Transverse colon (tissue), 4 donors: ENCODE measurements around the gene SLC27A1. TPM values are rescaled to one million over a fixed set of nuclear protein-coding genes. Genes with fewer than 3 reads are reported as not detected.
A peak's percentile ranks its signal among the peaks of the same experiment; 100 is the strongest.

ENCODE experiments used
- DNase-seq: peaks from one replicate; pipeline ENCODE4 v3.0.0-alpha.2; 2019
- H3K27ac ChIP-seq, 4 donors: fragments of 200-600 bp; sonication (generic); 2 replicates each; pipeline ENCODE4 v1.5.1; 2016 to 2018; ENCODE audit warnings: inconsistent platforms in 4 of 4
- H3K27me3 ChIP-seq: fragments of 200-600 bp; sonication (generic); 2 replicates; pipeline ENCODE4 v1.5.1; 2017; ENCODE audit warnings: inconsistent platforms
- H3K36me3 ChIP-seq, 4 donors: fragments of 200-600 bp; sonication (generic); 2 replicates each; pipeline ENCODE4 v1.5.1; 2017 to 2019; ENCODE audit warnings: inconsistent platforms in 4 of 4
- H3K4me1 ChIP-seq, 4 donors: fragments of 200-600 bp; sonication (generic); 2 replicates each; pipeline ENCODE4 v1.5.1; 2017 to 2020; ENCODE audit warnings: inconsistent platforms in 4 of 4
- H3K4me3 ChIP-seq, 4 donors: fragments of 200-600 bp; sonication (generic); 1 replicate in 1 of 4; 2 replicates in 3 of 4; pipeline versions ENCODE4 v1.5.1 to v1.6.1; 2017 to 2019; ENCODE audit warnings: inconsistent platforms in 4 of 4
- H3K9me3 ChIP-seq, 2 donors: fragments of 200-600 bp; sonication (generic); 2 replicates each; pipeline ENCODE4 v1.5.1; 2017 to 2019; ENCODE audit warnings: inconsistent platforms in 2 of 2
- EP300 ChIP-seq: sonication (generic); formaldehyde crosslinking; IDR thresholded peaks from one replicate; pipeline ENCODE4 v1.6.1; 2017; ENCODE audit warnings: antibody characterized with exemption, low read depth
- POLR2A ChIP-seq: fragments of 450-650 bp; IDR thresholded peaks from one replicate; pipeline ENCODE4 v1.6.1; 2016; ENCODE audit warnings: antibody characterized with exemption, mild to moderate bottlenecking, moderate library complexity
- POLR2AphosphoS5 ChIP-seq, 3 donors: sonication (generic); formaldehyde crosslinking; IDR thresholded peaks; one replicate each; pipeline ENCODE4 v1.6.1; 2016; ENCODE audit warnings: antibody characterized with exemption in 3 of 3
- WGBS, 2 donors: methylation state at CpG; one replicate each; pipeline ENCODE4 v1.1.5; 2018; ENCODE audit warnings: low coverage in 1 of 2; 5-methylcytosine and 5-hydroxymethylcytosine counted together
- in situ Hi-C, 4 donors: fragments of 200-750 bp; cut with MboI; loops; one replicate each; pipeline versions ENCODE4 v1.15.0 to v1.15.1; 2017; ENCODE audit warnings: low sequenced_read_pairs in 3 of 4, low pct_ligation_motif_present in 1 of 4, low pct_unique_long_range_greater_than_20kb in 1 of 4
- intact Hi-C: fragments of 100-400 bp; cut with DNase I; formaldehyde crosslinking; loops from one replicate; pipeline ENCODE4 v1.15.1; 2023; ENCODE audit warnings: low total_unique reads
- total RNA-seq, 4 donors: library from RNA; depleted of rRNA; stranded (reverse); fragments of >200 nt; gene quantifications; one replicate each; pipeline ENCODE4 v1.1.0, GENCODE V29; 2016
- TF ChIP-seq, protein P1 (sequence below), 5 experiments: fragments of 200-600 bp in 3 of 5; fragments of 450-650 bp in 2 of 5; sonication (generic) in 3 of 5; IDR thresholded peaks; 1 replicate in 2 of 5; 2 replicates in 3 of 5; pipeline ENCODE4 v1.5.1; 2016 to 2017; ENCODE audit warnings: antibody characterized with exemption in 5 of 5, inconsistent platforms in 3 of 5, mild to moderate bottlenecking in 2 of 5, moderate library complexity in 1 of 5

SLC27A1 gene
- total RNA-seq, 4 donors from 2014 or later, result 4.0 to 11.1 (median 7.0) TPM

DNA sequence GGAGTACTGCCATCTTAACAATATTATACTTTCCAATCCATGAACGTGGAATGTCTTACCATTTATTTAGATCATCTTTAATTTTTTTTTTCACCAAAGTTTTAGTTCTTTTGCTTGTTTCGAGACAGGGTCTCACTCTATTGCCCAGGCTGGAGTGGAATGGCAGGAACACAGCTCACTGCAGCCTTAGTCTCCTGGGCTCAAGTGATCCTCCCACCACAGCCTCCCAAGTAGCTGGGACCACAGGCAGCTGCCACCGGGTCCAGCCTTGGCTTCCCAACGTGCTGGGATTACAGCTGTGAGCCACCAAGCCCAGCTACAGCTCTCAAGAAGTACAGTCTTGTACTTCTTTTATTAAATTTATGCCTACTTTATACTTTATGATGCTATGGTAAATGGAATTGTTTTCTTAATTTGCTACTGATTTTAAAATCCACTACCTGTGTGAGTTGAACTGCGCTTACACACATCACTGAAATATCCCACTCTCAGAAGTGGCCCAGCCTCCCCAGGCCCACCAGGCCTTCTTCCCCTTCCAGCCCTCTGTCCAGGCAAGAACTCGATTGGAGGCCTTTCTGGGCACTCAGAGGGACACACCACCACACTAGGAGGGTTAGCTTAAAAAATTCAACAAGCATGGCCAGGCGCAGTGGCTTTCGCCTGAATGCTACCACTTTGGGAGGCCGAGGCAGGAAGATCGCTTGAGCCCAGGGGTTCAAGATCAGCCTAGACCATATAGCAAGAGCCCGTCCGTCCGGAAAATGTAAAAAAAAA lies 40.1 kb downstream of the SLC27A1 start:
- DNase-seq, result no peak
- no peaks in the 10 kb centered on the region for H3K9me3 ChIP-seq
- peak overlapping the region; percentile 74 to 95 (median 85) for H3K4me3 ChIP-seq
- TF ChIP-seq EP300, result no peak
- TF ChIP-seq POLR2AphosphoS5 (IDR thresholded peaks at IDR 0.05), result no peak
- no peak for TF ChIP-seq POLR2A
- TF ChIP-seq, protein P1, sequence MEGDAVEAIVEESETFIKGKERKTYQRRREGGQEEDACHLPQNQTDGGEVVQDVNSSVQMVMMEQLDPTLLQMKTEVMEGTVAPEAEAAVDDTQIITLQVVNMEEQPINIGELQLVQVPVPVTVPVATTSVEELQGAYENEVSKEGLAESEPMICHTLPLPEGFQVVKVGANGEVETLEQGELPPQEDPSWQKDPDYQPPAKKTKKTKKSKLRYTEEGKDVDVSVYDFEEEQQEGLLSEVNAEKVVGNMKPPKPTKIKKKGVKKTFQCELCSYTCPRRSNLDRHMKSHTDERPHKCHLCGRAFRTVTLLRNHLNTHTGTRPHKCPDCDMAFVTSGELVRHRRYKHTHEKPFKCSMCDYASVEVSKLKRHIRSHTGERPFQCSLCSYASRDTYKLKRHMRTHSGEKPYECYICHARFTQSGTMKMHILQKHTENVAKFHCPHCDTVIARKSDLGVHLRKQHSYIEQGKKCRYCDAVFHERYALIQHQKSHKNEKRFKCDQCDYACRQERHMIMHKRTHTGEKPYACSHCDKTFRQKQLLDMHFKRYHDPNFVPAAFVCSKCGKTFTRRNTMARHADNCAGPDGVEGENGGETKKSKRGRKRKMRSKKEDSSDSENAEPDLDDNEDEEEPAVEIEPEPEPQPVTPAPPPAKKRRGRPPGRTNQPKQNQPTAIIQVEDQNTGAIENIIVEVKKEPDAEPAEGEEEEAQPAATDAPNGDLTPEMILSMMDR (IDR thresholded peaks at IDR 0.05), result no peak
- peaks cover 0 to 36% (median 20%) of the 10 kb centered on the region in 4 donors for H3K4me1 ChIP-seq
- H3K27ac ChIP-seq, result peak overlapping the region; percentile 96 to 99 (median 98)
- 37 to 100% methylated on average over 1 to 13 of the region's 13 CpGs for WGBS, 2 donors
- in situ Hi-C loops (no loop called here), intact Hi-C loops (loop anchor here (5.0 kb wide), 1 partner anchor 58 kb away; no protein-coding TSS in a partner anchor)
- no peaks in the 10 kb centered on the region for H3K27me3 ChIP-seq
- H3K36me3 ChIP-seq, result no peaks in the 10 kb centered on the region

DNA sequence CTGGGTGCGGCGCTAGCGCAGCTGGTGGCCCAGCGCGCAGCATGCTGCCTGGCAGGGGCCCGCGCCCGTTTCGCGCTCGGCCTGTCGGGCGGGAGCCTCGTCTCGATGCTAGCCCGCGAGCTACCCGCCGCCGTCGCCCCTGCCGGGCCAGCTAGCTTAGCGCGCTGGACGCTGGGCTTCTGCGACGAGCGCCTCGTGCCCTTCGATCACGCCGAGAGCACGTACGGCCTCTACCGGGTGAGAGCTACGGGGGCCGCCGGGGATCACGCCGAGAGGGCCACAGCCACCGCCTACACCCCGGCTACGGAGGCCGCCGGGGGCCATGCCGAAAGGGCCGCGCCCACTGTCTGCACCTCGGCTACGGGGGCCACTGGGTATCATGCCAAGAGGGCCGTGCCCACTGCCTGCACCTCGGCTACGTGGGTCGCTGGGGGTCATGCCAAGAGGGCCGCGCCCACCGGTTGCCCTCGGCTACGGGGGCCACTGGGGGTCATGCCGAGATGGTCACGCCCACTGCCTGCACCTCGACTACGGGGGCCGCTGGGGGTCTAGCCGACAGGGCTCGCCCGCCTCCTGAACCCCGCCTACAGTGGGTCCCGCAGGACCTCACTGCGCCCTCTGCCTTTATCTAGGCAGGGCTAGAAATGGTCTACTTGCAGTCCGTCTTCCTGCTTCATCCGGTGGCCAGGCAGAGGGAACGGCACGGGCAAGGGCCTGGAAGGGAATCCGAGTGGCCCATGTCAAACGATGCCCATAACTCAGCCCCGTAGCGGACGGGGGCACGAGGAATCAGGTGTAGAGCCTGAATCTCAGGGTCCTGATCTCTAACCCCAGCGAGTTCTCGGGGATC lies 41.6 kb downstream of the SLC27A1 start:
- H3K27ac ChIP-seq, result peak overlapping the region; percentile 96 to 99 (median 98)
- intact Hi-C loops (loop anchor here (5.0 kb wide), 1 partner anchor 60 kb away; no protein-coding TSS in a partner anchor), in situ Hi-C loops (no loop called here)
- peaks cover 0 to 9% (median under 1%) of the 10 kb centered on the region in 4 donors for H3K36me3 ChIP-seq
- peak overlapping the region; percentile 74 to 95 (median 85) for H3K4me3 ChIP-seq
- peak; percentile 90 for DNase-seq
- peak; percentile 36 to 78 (median 77) for TF ChIP-seq POLR2AphosphoS5 (IDR thresholded peaks at IDR 0.05)
- TF ChIP-seq, protein P1 (IDR thresholded peaks at IDR 0.05), result peak in 2 of 5 experiments; percentile 12 to 13
- TF ChIP-seq EP300, result no peak
- peak; percentile 56 for TF ChIP-seq POLR2A
- no peaks in the 10 kb centered on the region for H3K9me3 ChIP-seq
- 1% methylated on average over 25 of the region's 82 CpGs; no CpG with 5 or more reads in 1 of the 2 donors for WGBS, 2 donors
- peaks cover 0 to 36% (median 20%) of the 10 kb centered on the region in 4 donors for H3K4me1 ChIP-seq
- no peaks in the 10 kb centered on the region for H3K27me3 ChIP-seq

DNA sequence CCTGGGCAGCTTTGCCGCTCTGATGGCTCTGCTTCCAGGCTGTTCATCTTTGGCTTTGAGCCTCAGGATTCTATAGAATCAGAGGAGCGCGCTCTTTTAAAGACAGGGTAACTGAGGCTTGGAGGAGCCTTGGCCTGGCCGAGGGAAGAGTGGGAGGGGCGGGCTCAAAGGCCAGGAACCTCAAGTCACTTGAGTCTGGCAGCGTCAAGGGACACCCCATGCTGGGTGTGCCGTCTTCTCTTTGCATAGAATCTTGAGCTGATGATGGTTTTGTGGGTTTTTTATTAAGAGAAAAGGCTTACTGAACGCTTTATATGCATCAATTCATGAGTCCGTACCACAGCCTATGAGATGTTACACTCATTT lies 42.2 kb downstream of the SLC27A1 start:
- Histone ChIP-seq H3K4me3 (peak overlapping the region; percentile 74 to 95 (median 85)), H3K36me3 (peaks cover 0 to 15% (median 3%) of the 10 kb centered on the region in 4 donors), H3K27ac (peak overlapping the region; percentile 96 to 99 (median 98)), H3K4me1 (peaks cover 0 to 36% (median 19%) of the 10 kb centered on the region in 4 donors), H3K9me3 (no peaks in the 10 kb centered on the region), H3K27me3 (no peaks in the 10 kb centered on the region)
- TF ChIP-seq POLR2A, result no peak
- TF ChIP-seq EP300, result no peak
- TF ChIP-seq POLR2AphosphoS5 (IDR thresholded peaks at IDR 0.05), result no peak
- TF ChIP-seq, protein P1 (IDR thresholded peaks at IDR 0.05), result no peak
- DNase-seq, result peak; percentile 40
- in situ Hi-C loops, result no loop called here
- intact Hi-C loops, result loop anchor here (5.0 kb wide), 1 partner anchor 60 kb away; no protein-coding TSS in a partner anchor
- 32% methylated on average over 9 of the region's 9 CpGs; no CpG with 5 or more reads in 1 of the 2 donors for WGBS, 2 donors
